GM21619 (cell line): Measurements from ENCODE around the gene ZNF777.
"Not testable (repeated sequence)": the region's sequence is repeated elsewhere in the genome, so short reads cannot be mapped to it uniquely, and the experiment has no call there.

Source experiments
- ATAC-seq: cut with Tn5 transposase; IDR thresholded peaks from one replicate; pipeline ENCODE4 v1.9.1; 2021; ENCODE audit not compliant: unreplicated experiment

The ZNF777 gene

GRCh38 chr7:149455175-149455950 lies 5.5 kb downstream of the ZNF777 start:
- no peak for ATAC-seq

DNA sequence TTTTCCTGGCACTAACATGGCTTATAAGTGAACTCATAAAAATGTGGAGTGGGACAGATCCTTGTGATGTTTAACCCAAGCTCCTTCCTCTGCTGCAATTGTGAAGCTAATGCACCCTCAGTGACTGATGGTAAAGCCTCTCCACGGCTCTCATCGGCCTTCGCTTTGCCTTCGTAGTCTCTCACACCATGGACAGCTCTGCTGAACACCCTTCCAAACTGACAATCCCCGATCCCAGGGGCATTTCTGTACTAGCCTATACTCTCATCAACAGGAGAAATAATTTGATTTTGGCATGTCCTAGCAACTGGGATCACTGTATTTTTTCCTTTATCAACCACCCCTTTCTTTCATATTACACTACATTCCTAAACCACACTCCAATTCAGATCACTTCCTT lies 6.1 kb downstream of the ZNF777 start:
- no peak for ATAC-seq

DNA sequence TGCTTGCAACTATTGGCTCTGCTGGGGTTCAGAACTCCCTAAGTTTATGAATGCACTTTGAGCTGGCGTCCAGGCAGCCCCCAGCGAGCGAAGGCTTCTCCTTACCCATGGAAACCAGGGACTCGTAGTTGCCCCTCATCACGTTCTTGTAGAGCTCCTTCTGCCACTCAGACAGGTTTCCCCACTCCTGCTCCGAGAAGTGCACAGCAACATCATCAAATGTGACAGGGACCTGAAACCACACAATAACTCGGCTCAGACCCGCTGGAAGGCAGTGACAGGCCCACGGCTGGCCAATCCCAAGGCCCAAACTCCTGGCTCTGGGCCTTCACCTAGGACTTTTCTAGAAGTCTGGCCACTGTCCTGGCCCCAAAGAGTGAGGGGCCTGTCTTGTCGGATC lies 6.9 kb downstream of the ZNF777 start:
- no peak for ATAC-seq

DNA sequence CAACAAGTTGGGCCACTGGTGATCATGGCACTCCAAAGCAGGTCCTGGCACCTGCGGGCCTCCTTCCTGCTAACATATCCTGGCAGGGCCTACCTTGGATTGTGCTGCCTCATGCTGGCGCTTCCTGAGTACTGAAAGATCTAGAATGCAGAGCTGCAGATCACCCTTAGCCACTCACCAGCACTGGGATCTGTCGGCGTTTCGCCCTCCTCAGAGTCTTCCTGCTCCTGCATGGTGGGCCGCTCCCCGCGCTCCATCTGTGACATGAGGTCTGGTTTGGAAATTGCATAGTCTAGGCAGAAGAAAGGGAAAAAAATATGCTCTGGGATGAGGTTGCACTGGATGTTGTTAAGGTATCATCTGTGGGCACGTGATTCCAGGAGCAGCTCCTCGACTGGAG lies 10.0 kb downstream of the ZNF777 start:
- ATAC-seq: no peak

- ATAC-seq: no peak
These were observed 11.0 kb downstream of the ZNF777 start for GRCh38 chr7:149449897-149450296.

- ATAC-seq: no peak
These were observed 11.9 kb downstream of the ZNF777 start for GRCh38 chr7:149448961-149449360.

DNA sequence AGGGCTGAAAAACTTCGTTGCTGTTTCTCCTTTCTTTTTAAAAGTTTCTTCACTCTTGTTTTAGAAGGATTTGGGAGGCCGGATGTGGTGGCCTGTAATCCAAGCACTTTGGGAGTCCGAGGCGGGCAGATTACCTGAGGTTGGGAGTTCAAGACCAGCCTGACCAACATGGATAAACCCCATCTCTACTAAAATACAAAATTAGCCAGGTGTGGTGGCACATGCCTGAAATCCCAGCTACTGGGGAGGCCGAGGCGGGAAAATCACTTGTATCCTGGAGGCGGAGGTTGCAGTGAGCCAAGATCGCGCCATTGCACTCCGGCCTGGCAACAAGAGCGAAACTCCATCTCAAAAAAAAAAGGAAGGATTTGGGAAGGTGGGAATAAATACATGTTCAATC lies 14.8 kb downstream of the ZNF777 start:
- ATAC-seq: not testable (repeated sequence)

GRCh38 chr7:149444287-149444686 lies 16.6 kb downstream of the ZNF777 start:
- no peak for ATAC-seq

DNA sequence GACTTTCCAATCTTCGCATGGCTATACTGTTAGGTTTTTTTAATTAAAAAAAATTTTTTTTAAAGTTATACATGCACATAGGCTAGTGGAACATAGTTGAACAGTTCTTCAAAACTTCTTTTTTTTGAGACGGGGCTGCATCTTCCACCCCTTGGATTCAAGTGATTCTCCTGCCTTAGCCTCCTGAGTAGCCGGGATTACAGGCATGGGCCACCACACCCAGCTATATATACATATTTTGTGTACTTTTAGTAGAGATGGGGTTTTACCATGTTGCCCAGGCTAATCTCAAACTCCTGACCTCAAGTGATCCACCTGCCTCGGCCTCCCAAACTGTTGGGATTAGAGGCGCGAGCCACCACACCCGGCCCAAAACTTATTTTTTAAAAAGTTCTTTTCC lies 17.3 kb downstream of the ZNF777 start:
- no peak for ATAC-seq

DNA sequence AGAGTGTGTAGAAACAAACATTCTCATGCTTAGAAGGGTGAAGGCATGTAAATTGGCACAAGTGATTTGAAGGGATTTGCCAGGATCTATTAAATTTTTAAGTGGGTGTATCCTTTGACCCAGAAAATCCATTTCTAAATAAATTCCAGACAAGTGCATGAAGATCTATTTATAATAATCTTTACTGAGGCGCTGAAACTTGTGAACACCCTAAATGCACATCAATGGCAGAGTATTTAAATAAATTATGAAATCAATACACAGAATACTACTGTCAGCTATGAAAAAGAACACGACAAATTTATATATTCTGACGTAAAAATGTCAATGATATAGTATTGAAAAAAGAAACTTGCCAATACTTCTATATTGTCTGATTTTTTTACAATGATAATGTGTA lies 17.9 kb downstream of the ZNF777 start:
- ATAC-seq: no peak

DNA sequence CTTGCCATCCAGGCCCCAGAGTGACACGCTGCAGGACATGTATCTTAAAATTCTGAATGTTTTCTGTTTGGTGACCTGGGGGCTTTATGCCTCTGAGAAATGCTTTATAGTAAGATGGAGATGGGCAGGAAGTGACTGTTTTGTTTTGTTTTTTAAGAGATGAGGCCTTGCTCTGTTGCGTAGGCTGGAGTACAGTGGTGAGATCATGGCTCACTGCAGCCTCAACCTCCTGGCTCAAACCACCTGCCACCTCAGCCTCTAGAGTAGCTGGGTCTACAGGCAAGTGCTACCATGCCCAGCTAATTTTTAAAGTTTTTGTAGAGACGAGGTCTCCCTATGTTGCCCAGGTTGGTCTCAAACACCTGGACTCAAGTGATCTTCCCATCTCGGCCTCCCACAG lies 20.6 kb downstream of the ZNF777 start:
- ATAC-seq: no peak

- no peak for ATAC-seq
These were observed 24.5 kb downstream of the ZNF777 start for GRCh38 chr7:149436358-149436757.

DNA sequence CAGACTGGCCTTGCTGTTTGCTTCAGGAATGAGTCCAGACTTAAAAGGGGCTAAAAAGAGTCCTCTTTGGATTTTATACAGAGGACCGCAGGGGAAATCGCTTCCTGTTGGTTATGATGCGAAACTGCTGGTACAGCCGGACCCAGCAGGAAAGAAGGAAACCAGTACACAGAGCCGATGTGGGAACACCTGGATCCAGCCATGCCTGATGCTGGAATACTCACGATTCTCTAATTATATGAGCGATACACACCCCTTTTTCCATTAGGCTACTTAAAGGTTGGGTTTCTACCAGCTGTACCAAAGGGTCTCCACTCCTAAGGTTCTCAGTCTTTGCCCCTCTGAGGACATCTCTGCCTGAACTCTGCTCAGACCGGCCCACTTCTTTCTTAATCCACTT lies 27.7 kb downstream of the ZNF777 start:
- no peak for ATAC-seq

- ATAC-seq: no peak
These were observed 28.7 kb downstream of the ZNF777 start for GRCh38 chr7:149432121-149432691.

GRCh38 chr7:149431486-149432120 lies 29.3 kb downstream of the ZNF777 start:
- no peak for ATAC-seq

DNA sequence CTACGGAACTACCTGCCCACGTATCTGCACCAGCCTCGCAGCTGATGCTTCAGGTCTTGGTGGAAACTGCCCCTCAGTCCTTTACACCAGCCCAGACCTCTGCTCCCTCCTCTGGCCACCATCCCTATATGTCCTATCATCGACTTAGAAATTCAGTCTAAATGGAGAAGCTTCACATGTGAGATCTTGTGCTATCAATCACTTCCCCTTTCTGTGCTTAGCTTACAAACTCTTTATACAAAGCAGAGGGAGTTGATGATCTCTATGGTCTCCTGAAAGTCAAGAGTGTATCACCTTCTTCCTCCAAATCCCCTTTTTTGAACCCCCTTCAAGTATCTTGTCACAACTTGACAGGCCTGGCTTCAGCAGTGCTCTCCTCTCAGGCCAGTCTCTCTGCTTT lies 30.7 kb downstream of the ZNF777 start:
- ATAC-seq: no peak

DNA sequence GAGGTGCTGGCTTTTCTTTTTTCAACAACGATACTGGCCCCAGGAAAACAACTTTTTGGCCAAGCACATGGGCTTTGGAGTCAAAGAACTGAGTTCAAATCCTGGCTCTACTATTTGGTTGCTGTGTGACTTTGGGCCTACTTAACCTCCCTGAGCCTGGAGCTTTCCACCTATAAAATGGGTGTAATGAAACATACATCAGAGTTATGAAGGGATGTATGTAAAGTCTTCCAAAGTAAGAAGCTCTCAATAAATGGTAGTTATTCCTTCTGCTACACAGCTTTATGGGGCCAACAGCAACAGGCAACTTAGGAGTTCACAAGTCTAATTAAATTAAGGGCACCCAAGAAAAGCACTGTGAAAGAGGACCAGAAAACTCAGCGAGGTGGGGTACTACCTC lies 33.0 kb downstream of the ZNF777 start:
- ATAC-seq: no peak

DNA sequence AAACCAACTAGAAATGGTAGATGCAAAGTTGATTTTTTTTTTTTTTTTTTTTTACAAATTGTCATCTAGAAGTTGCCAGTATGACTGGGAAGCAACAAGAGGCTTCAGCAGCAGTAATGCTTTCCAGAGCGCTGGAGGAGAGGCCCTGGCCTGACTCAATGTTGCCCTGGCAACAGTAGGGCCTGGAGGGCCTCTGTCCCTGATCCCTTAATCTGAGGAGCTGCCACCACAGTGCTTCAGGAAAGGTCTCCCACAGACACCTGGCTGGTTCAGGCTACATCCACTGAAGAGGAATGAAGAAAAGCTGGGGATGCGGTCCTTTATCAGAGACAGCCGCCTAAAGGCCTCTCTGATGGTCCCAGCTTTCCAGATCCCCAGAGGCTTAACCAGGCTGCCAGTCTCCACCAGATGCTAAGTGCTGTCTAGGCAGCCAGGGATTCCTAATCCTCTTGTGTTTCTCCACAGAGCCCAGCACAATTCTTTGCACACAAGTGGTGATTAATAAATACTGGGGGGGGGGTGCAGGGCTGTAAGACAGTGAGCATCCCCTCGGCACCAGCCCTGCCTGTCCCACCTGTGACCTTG lies 33.7 kb downstream of the ZNF777 start:
- ATAC-seq: no peak

GRCh38 chr7:149423449-149424110 lies 37.3 kb downstream of the ZNF777 start:
- ATAC-seq: no peak

DNA sequence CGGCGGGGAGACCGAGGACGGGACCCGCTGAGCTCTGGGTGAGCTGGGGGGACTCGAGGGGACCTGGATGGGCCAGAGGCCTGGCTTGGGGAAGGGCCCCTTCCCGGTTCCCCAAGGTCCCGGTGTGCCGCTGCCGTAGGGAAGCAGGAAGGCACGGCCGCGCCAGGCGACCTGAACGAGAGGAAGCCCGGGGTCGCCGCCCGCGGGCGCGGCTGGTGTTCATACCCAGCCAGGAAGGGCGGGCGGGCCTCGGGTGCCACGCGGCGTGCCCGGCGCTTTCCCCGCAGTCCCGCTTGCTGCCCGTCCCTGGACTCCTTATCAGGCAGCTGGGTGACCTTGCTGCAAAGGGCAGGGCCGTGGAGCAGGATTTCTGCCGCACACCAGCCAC lies 38.0 kb downstream of the ZNF777 start:
- no peak for ATAC-seq

DNA sequence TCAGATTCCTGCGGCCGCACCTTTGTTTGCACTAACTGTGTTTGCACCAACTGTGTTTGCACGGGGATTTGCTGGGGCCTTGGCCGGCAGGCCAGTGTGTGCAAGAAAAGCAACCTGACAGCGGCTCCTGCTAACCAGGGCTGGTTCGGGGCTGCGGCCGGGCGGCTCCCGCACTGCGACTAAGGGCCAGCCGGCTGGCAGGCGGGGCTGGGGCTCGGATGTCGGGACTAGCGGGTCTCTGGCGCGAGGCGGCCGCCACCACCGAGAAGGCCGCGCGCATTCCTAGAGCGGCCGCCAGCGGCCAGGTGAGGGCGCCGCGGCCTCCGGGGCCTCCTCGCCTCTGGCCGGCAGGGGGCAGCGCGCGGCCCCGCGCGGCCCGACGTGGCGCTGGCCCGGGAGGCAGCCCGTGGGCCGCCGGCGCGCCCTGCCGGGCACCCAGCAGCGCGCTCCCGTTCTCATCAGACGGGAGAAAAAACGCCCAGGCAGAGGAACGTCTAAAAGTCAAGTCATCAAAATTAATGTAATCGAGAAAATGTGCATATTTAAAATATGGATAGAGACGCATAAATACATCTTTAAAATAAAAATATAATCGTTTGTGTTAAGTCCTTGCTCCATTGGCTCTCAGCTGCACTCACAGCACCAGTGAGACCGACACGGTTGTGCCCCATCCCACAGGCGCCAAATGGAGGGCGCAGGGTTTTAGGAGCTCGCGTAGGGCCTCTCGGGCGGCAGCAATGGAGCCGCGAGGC lies 38.5 kb downstream of the ZNF777 start:
- ATAC-seq: peak; percentile 93
